ENCODE data around the gene SEC14L5.

- no peak for TF ChIP-seq CTCF (IDR thresholded peaks at IDR 0.05)
- no peak for TF ChIP-seq POLR2A (IDR thresholded peaks at IDR 0.05; ENCODE audit: low read depth)
- no peak for TF ChIP-seq POLR2AphosphoS5 (IDR thresholded peaks at IDR 0.05)
- no peak for TF ChIP-seq EP300 (IDR thresholded peaks at IDR 0.05)
Observed at GRCh38 chr16:4931381-4931780, 26.7 kb upstream of the SEC14L5 start.

Measured in esophagus muscularis mucosa (tissue), 4 donors.